Neural crest cell (in vitro differentiated cells): Measurements from ENCODE around the gene ADCY2. TPM values are rescaled to one million over a fixed set of nuclear protein-coding genes. Genes with fewer than 3 reads are reported as not detected.

Experiments
- DNase-seq: peaks from one replicate; pipeline ENCODE4 v3.0.0; 2021; ENCODE audit warnings: low read depth, mixed read lengths, low spot score
- H3K27ac Mint-ChIP-seq: one replicate; pipeline ENCODE4 v1.8.0; 2021; ENCODE audit warnings: mild to moderate bottlenecking, mixed read lengths; ENCODE audit not compliant: unreplicated experiment
- H3K27me3 Mint-ChIP-seq: 2 replicates; pipeline ENCODE4 v1.8.0; 2021; ENCODE audit warnings: low read depth, mild to moderate bottlenecking, mixed read lengths
- H3K36me3 Mint-ChIP-seq: 2 replicates; pipeline ENCODE4 v1.8.0; 2021; ENCODE audit warnings: low read depth, mild to moderate bottlenecking, mixed read lengths
- H3K4me1 Mint-ChIP-seq: 2 replicates; pipeline ENCODE4 v1.8.0; 2021; ENCODE audit warnings: mixed read lengths
- H3K4me3 Mint-ChIP-seq: one replicate; pipeline ENCODE4 v1.8.0; 2021; ENCODE audit warnings: mild to moderate bottlenecking, mixed read lengths
- H3K9me3 Mint-ChIP-seq: 2 replicates; pipeline ENCODE4 v1.8.0; 2021; ENCODE audit warnings: mixed read lengths
- CTCF ChIP-seq: fragments of 200-600 bp; sonication (generic); conservative IDR thresholded peaks from 2 replicates; pipeline ENCODE4 v1.5.0; 2021; ENCODE audit warnings: antibody characterized with exemption, mild to moderate bottlenecking
- total RNA-seq: library from RNA; stranded (reverse); gene quantifications from 2 replicates; pipeline ENCODE4 v1.2.1, GENCODE V29; 2021

The ADCY2 gene
- total RNA-seq, 1 donor from 2014 or later = 3.5 TPM

- TF ChIP-seq CTCF = no peak
- no peaks in the 10 kb centered on the region for H3K27me3 Mint-ChIP-seq
- no peak overlapping the region for H3K4me3 Mint-ChIP-seq
- no peak overlapping the region for H3K27ac Mint-ChIP-seq
- DNase-seq = no peak
- no peaks in the 10 kb centered on the region for H3K36me3 Mint-ChIP-seq
- H3K4me1 Mint-ChIP-seq = no peaks in the 10 kb centered on the region
- peaks cover 2% of the 10 kb centered on the region for H3K9me3 Mint-ChIP-seq
These were observed 238.9 kb downstream of the ADCY2 start for GRCh38 chr5:7634837-7635236.

DNA sequence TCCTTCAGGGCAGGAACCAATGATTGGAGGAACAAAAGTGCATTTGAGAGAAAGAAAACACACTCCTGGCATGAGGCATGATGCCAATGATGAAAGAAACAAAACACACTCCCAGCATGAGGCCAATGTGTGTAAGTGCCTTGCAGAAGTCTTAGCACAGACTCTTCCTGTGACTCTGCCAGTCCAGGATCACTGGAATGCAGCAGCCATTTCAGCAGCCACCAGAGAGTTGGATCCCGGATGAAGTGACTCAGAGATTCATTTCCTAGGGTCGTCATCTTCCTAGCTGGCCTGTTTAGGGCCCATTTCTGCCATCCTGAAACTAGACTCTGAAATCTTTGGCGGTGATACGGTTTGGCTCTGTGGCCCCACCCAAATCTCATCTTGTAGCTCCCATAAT, 242.5 kb downstream of the ADCY2 start:
- TF ChIP-seq CTCF = no peak
- Mint-ChIP-seq H3K27me3 (no peaks in the 10 kb centered on the region), H3K9me3 (peaks cover 3% of the 10 kb centered on the region), H3K27ac (no peak overlapping the region), H3K4me1 (no peaks in the 10 kb centered on the region), H3K36me3 (no peaks in the 10 kb centered on the region), H3K4me3 (no peak overlapping the region)
- no peak for DNase-seq

DNA sequence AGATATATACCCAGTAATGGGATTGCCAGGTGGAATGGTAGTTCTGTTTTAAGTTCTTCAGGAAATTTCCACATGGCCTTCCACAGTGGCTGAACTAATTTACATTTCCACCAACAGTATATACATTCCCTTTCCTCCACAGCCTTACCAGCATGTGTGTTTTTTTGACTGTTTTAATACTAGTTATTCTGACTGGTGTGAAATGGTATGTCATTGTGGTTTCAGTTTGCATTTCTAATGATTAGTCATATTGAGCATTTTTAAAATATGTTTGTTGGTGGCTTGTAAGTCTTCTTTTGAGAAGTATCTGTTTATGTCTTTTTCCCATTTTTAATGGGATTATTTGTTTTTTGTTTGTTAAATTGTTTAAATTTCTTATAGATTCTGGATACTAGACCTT, 246.1 kb downstream of the ADCY2 start:
- no peak for TF ChIP-seq CTCF

GRCh38 chr5:7644723-7645122, 248.8 kb downstream of the ADCY2 start:
- H3K9me3 Mint-ChIP-seq = peaks cover 12% of the 10 kb centered on the region
- H3K4me3 Mint-ChIP-seq = no peak overlapping the region
- DNase-seq = no peak
- H3K4me1 Mint-ChIP-seq = peaks cover 8% of the 10 kb centered on the region
- H3K36me3 Mint-ChIP-seq = peaks cover 9% of the 10 kb centered on the region
- H3K27ac Mint-ChIP-seq = no peak overlapping the region
- no peaks in the 10 kb centered on the region for H3K27me3 Mint-ChIP-seq
- no peak for TF ChIP-seq CTCF

More for the DNA sequence above, 246.1 kb downstream of the ADCY2 start:
- H3K36me3 Mint-ChIP-seq = peaks cover 9% of the 10 kb centered on the region
- H3K27me3 Mint-ChIP-seq = no peaks in the 10 kb centered on the region
- DNase-seq = no peak
- H3K4me3 Mint-ChIP-seq = no peak overlapping the region
- peaks cover 12% of the 10 kb centered on the region for H3K9me3 Mint-ChIP-seq
- no peak overlapping the region for H3K27ac Mint-ChIP-seq
- peaks cover 8% of the 10 kb centered on the region for H3K4me1 Mint-ChIP-seq

DNA sequence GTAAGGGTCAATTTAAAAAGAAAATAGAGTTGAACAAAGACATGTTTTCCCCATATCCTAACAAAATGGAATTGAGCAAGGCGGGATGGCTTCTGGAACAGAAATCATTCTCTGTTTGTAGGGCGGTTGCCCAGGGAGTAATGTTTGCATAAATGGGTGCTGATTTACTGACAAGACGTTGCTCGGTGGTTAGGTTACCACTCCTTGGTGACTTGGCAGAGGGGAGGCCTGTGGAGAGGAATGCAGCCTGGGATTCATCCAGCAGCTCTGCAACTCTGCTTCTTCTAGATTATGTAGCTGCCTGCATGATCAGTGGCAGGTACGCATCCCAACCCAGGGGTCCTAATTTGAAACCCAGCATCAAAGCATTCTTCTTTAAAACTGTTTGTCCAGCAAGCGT, 254.8 kb downstream of the ADCY2 start:
- no peak for DNase-seq
- Mint-ChIP-seq H3K4me3 (no peak overlapping the region), H3K36me3 (no peaks in the 10 kb centered on the region), H3K9me3 (no peaks in the 10 kb centered on the region), H3K27ac (no peak overlapping the region), H3K27me3 (no peaks in the 10 kb centered on the region), H3K4me1 (no peaks in the 10 kb centered on the region)
- TF ChIP-seq CTCF = no peak

- Mint-ChIP-seq H3K36me3 (no peaks in the 10 kb centered on the region), H3K27ac (no peak overlapping the region), H3K4me1 (no peaks in the 10 kb centered on the region), H3K4me3 (no peak overlapping the region), H3K27me3 (no peaks in the 10 kb centered on the region), H3K9me3 (no peaks in the 10 kb centered on the region)
- TF ChIP-seq CTCF = no peak
- no peak for DNase-seq
These were observed 257.1 kb downstream of the ADCY2 start for GRCh38 chr5:7653046-7653445.
